ENCODE measurements around the gene KCNH3. TPM values are rescaled to one million over a fixed set of nuclear protein-coding genes. Genes with fewer than 3 reads are reported as not detected.

Gene KCNH3
- total RNA-seq, 5 donors from 2014 or later (not counting 1 experiment from before 2014, with no cell fraction given), result 3.4 to 8.0 (median 5.5) TPM

DNA sequence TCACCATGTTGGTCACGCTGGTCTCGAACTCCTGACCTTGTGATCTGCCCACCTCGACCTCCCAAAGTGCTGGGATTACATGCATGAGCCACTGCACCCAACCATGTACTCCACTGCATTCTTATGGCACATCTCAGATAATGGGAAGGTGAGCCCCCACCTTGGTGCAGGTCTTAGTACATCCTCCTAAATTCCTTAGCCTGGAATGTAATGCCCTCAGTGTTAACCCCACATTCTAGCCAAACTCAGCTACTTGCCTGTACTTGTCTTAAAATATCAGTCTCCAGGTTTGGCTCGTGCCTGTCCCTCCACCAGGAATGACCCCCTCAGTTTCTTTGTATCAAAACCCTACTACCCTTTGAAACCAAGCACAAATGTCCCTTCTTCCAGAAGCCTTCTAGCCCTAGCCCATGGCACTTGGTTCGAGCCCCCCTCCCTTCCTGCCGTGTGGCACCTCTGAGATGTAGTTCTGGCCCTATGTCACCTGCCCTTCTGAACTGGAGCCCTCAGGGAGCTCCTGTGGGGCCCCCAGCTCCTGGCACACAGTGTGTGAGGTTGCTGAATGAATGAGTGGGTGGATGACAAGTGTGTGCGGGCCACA lies 8.4 kb downstream of the KCNH3 start:
- Histone ChIP-seq H3K27me3 (replicated peaks in 1 of 2; ENCODE audit: control insufficient read depth in 2 of 2, extremely low read depth in 1 of 2, insufficient read depth in 2 of 2, low read length in 1 of 2) (peaks cover 0 to 57% of the 10 kb centered on the region in 2 experiments), H3K4me1 (ENCODE audit: control insufficient read depth in 1 of 2, extremely low read depth in 1 of 2, insufficient read depth in 2 of 2, low read length in 2 of 2) (peaks cover 2 to 26% of the 10 kb centered on the region in 2 experiments), H3K27ac (ENCODE audit: low read length) (no peak overlapping the region), H3K4me3 (ENCODE audit: control insufficient read depth in 1 of 2, extremely low read depth in 1 of 2, low read length in 1 of 2) (no peak overlapping the region), H3K36me3 (ENCODE audit: control insufficient read depth in 2 of 2, extremely low read depth in 1 of 2, insufficient read depth in 1 of 2, low read length in 1 of 2) (no peaks in the 10 kb centered on the region), H3K9me3 (no peaks in the 10 kb centered on the region)
- ATAC-seq (replicated peaks in 1 of 4), result no peak
- no peak overlapping the region for H3K27ac Mint-ChIP-seq
- DNase-seq, result no peak
- peaks cover 0 to 30% of the 10 kb centered on the region in 2 donors for H3K27me3 Mint-ChIP-seq
- ChIA-PET POLR2A (no interaction called here), CTCF (interaction anchor here in 1 of 2 donors (0.7 kb wide), 1 partner anchor 1962 kb away, joined by 5 read pairs; no protein-coding TSS in a partner anchor)
- H3K4me3 Mint-ChIP-seq, result peak overlapping the region in 1 of 3 donors; percentile 12
- peaks cover 14 to 15% (median 15%) of the 10 kb centered on the region in 3 donors for H3K4me1 Mint-ChIP-seq
- H3K9me3 Mint-ChIP-seq, result no peaks in the 10 kb centered on the region
- WGBS (ENCODE audit: insufficient coverage), result 70% methylated on average over 2 of the region's 7 CpGs
- H3K36me3 Mint-ChIP-seq, result no peaks in the 10 kb centered on the region

DNA sequence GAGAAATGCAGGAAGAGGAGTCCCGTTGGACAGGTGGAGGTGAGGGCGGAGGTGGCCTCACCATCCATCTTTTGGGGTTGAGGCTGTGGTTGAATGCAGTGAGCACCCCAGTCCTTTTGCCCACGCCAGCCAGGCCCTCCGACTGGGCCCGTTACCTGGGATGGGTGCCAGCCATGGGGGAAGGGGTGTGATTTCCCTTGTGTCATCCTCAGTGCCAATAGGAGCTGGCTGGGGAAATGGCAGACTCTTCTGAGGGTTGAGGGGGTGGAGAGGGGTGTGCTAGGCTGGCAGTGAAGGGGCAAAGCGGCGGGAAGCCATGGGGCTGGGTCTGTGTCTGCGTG lies 9.6 kb downstream of the KCNH3 start:
- Histone ChIP-seq H3K27me3 (replicated peaks in 1 of 2; ENCODE audit: control insufficient read depth in 2 of 2, extremely low read depth in 1 of 2, insufficient read depth in 2 of 2, low read length in 1 of 2) (peaks cover 0 to 57% of the 10 kb centered on the region in 2 experiments), H3K4me1 (ENCODE audit: control insufficient read depth in 1 of 2, extremely low read depth in 1 of 2, insufficient read depth in 2 of 2, low read length in 2 of 2) (peaks cover 2 to 21% of the 10 kb centered on the region in 2 experiments), H3K36me3 (ENCODE audit: control insufficient read depth in 2 of 2, extremely low read depth in 1 of 2, insufficient read depth in 1 of 2, low read length in 1 of 2) (no peaks in the 10 kb centered on the region), H3K4me3 (ENCODE audit: control insufficient read depth in 1 of 2, extremely low read depth in 1 of 2, low read length in 1 of 2) (peak overlapping the region; percentile 39 to 64), H3K9me3 (no peaks in the 10 kb centered on the region), H3K27ac (ENCODE audit: low read length) (no peak overlapping the region)
- CTCF ChIA-PET, result no interaction called here
- H3K36me3 Mint-ChIP-seq, result no peaks in the 10 kb centered on the region
- peaks cover 7 to 15% (median 9%) of the 10 kb centered on the region in 3 donors for H3K4me1 Mint-ChIP-seq
- no peaks in the 10 kb centered on the region for H3K9me3 Mint-ChIP-seq
- peaks cover 0 to 30% of the 10 kb centered on the region in 2 donors for H3K27me3 Mint-ChIP-seq
- POLR2A ChIA-PET, result no interaction called here
- 76% methylated on average over 4 of the region's 8 CpGs for WGBS (ENCODE audit: insufficient coverage)
- ATAC-seq (replicated peaks in 1 of 4) (no peak), DNase-seq (no peak)
- H3K27ac Mint-ChIP-seq, result peak overlapping the region in 1 of 2 donors; percentile 79
- H3K4me3 Mint-ChIP-seq, result peak overlapping the region; percentile 74 to 76 (median 75)

DNA sequence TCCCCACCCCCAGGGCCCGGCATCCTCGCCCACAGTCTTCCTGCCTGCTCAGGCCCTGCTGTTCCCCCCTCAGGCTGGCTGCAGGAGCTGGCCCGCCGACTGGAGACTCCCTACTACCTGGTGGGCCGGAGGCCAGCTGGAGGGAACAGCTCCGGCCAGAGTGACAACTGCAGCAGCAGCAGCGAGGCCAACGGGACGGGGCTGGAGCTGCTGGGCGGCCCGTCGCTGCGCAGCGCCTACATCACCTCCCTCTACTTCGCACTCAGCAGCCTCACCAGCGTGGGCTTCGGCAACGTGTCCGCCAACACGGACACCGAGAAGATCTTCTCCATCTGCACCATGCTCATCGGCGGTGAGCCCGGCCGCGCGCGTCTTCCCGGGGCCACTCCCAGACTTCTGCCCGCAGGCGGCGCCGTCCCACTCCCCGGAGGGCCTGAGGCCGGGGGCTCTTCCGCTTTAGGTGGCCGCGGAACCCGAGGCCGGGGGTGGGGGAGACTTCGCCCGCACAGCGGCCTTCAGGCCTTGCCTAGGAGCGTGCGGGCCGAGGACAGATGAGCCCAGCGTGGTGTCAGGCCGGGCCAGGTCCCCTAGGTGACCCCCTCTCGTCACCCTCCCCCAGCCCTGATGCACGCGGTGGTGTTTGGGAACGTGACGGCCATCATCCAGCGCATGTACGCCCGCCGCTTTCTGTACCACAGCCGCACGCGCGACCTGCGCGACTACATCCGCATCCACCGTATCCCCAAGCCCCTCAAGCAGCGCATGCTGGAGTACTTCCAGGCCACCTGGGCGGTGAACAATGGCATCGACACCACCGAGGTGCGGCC lies 10.2 kb downstream of the KCNH3 start:
- no peaks in the 10 kb centered on the region for H3K9me3 Mint-ChIP-seq
- ChIA-PET CTCF (interaction anchor here in 1 of 2 donors (0.5 to 0.6 kb wide), 2 partner anchors 211 to 402 kb away, joined by 3 to 4 read pairs; no protein-coding TSS in a partner anchor), POLR2A (no interaction called here)
- H3K36me3 Mint-ChIP-seq, result no peaks in the 10 kb centered on the region
- peak overlapping the region; percentile 74 to 76 (median 75) for H3K4me3 Mint-ChIP-seq
- DNase-seq, result peak in 12 of 35 experiments; percentile 19 to 52 (median 32)
- H3K27ac Mint-ChIP-seq, result peak overlapping the region; percentile 57 to 79
- peaks cover 0 to 30% of the 10 kb centered on the region in 2 donors for H3K27me3 Mint-ChIP-seq
- Histone ChIP-seq H3K4me1 (ENCODE audit: control insufficient read depth in 1 of 2, extremely low read depth in 1 of 2, insufficient read depth in 2 of 2, low read length in 2 of 2) (peaks cover 2 to 21% of the 10 kb centered on the region in 2 experiments), H3K36me3 (ENCODE audit: control insufficient read depth in 2 of 2, extremely low read depth in 1 of 2, insufficient read depth in 1 of 2, low read length in 1 of 2) (no peaks in the 10 kb centered on the region), H3K4me3 (ENCODE audit: control insufficient read depth in 1 of 2, extremely low read depth in 1 of 2, low read length in 1 of 2) (peak overlapping the region; percentile 39 to 64), H3K9me3 (no peaks in the 10 kb centered on the region), H3K27me3 (replicated peaks in 1 of 2; ENCODE audit: control insufficient read depth in 2 of 2, extremely low read depth in 1 of 2, insufficient read depth in 2 of 2, low read length in 1 of 2) (peaks cover 0 to 57% of the 10 kb centered on the region in 2 experiments), H3K27ac (ENCODE audit: low read length) (no peak overlapping the region)
- 27% methylated on average over 63 of the region's 70 CpGs for WGBS (ENCODE audit: insufficient coverage)
- peaks cover 7 to 15% (median 9%) of the 10 kb centered on the region in 3 donors for H3K4me1 Mint-ChIP-seq
- peak; percentile 52 to 64 (median 58) for ATAC-seq (replicated peaks in 1 of 4)

DNA sequence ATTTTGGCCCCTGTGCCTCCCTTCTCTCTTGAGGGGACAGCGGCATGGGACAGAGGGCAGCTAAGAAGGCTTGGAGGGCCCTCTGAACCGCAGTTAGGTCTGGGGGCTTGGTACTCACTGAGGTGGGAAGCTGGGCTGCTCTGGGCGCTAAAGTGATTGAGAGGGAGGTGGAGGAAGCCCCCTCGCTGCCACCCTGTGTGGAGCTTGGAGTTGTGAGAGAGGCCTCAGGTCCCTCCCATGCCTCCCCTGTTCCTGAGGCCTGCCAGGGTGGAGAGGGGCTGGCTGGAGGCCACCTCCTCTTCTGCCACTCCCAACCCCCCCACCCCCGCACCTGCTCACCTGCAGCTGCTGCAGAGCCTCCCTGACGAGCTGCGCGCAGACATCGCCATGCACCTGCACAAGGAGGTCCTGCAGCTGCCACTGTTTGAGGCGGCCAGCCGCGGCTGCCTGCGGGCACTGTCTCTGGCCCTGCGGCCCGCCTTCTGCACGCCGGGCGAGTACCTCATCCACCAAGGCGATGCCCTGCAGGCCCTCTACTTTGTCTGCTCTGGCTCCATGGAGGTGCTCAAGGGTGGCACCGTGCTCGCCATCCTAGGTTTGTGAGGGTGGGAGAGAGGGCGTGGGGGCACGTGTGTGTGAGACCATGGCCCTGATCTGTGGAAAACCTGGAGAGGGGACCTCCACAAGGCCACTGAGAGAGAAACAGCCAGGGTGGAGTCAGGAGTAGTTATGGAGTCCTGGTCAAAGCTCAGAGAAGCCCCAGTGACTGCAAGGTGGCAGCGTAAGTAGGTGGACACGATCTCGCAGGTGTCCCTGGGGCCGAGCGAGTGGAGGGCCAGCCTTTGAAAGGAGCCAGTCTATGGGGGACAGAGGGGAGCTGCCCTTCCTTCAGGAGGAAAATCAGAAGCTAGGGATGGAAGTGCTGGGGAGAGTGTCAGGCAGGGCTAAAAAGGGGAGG lies 11.2 kb downstream of the KCNH3 start:
- H3K4me1 ChIP-seq (ENCODE audit: control insufficient read depth in 1 of 2, extremely low read depth in 1 of 2, insufficient read depth in 2 of 2, low read length in 2 of 2), result peaks cover 2 to 21% of the 10 kb centered on the region in 2 experiments
- DNase-seq, result no peak
- H3K9me3 ChIP-seq, result no peaks in the 10 kb centered on the region
- Mint-ChIP-seq H3K4me1 (peaks cover 7 to 10% (median 9%) of the 10 kb centered on the region in 3 donors), H3K36me3 (no peaks in the 10 kb centered on the region), H3K27ac (peak overlapping the region in 1 of 2 donors; percentile 39), H3K27me3 (peaks cover 0 to 30% of the 10 kb centered on the region in 2 donors), H3K4me3 (peak overlapping the region; percentile 47 to 76 (median 74)), H3K9me3 (no peaks in the 10 kb centered on the region)
- H3K27ac ChIP-seq (ENCODE audit: low read length), result no peak overlapping the region
- peak overlapping the region in 1 of 2 donors; percentile 39 for H3K4me3 ChIP-seq (ENCODE audit: control insufficient read depth in 1 of 2, extremely low read depth in 1 of 2, low read length in 1 of 2)
- WGBS (ENCODE audit: insufficient coverage), result 97% methylated on average over 20 of the region's 28 CpGs
- ChIA-PET CTCF (interaction anchor here (0.5 to 1.2 kb wide), 3 partner anchors 15 to 403 kb away, joined by 3 to 4 read pairs (median 4); no protein-coding TSS in a partner anchor), POLR2A (interaction anchor here in 1 of 2 donors (0.6 kb wide), 1 partner anchor 11 kb away, joined by 10 read pairs; the partner anchor contains the start of gene KCNH3)
- no peaks in the 10 kb centered on the region for H3K36me3 ChIP-seq (ENCODE audit: control insufficient read depth in 2 of 2, extremely low read depth in 1 of 2, insufficient read depth in 1 of 2, low read length in 1 of 2)
- H3K27me3 ChIP-seq (replicated peaks in 1 of 2; ENCODE audit: control insufficient read depth in 2 of 2, extremely low read depth in 1 of 2, insufficient read depth in 2 of 2, low read length in 1 of 2), result peaks cover 0 to 57% of the 10 kb centered on the region in 2 experiments
- no peak for ATAC-seq (replicated peaks in 1 of 4)

DNA sequence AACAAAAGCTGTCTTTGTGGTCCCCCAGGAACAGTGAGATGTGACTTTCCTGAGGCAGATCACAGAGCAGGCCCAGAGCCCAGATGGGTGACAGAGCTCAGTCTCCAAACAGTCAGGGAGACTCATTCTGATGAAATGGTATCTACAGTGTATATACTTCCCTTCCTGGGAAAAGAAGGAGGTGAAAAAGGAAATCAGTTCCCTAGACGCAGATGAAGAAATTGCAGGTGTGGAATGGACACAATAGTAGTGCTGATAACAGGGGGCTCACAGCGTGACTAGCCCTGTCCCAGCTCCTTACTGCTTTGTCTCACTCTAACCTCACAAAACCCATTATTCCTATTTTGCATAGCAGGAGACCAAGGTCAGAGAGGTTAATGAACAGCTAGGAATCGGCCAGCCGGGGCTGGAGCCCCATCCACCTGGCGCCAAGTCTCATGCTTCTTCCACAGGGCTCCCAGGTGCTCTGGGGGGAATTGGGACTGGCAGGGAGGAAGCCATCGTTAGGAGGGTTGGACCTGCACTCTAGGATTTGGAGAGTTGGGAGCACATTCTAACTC lies 11.9 kb downstream of the KCNH3 start:
- WGBS (ENCODE audit: insufficient coverage), result 100% methylated on average over 3 of the region's 6 CpGs
- ChIA-PET POLR2A (no interaction called here), CTCF (interaction anchor here in 1 of 2 donors (1.2 kb wide), 1 partner anchor 14 kb away, joined by 4 read pairs; no protein-coding TSS in a partner anchor)
- Mint-ChIP-seq H3K27me3 (peaks cover 0 to 30% of the 10 kb centered on the region in 2 donors), H3K4me1 (peaks cover 7 to 9% (median 7%) of the 10 kb centered on the region in 3 donors), H3K36me3 (no peaks in the 10 kb centered on the region), H3K27ac (no peak overlapping the region), H3K9me3 (no peaks in the 10 kb centered on the region), H3K4me3 (peak overlapping the region in 1 of 3 donors; percentile 21)
- peaks cover 0 to under 1% of the 10 kb centered on the region in 2 donors for H3K36me3 ChIP-seq (ENCODE audit: control insufficient read depth in 2 of 2, extremely low read depth in 1 of 2, insufficient read depth in 1 of 2, low read length in 1 of 2)
- DNase-seq, result no peak
- ATAC-seq (replicated peaks in 1 of 4), result no peak
- no peak overlapping the region for H3K4me3 ChIP-seq (ENCODE audit: control insufficient read depth in 1 of 2, extremely low read depth in 1 of 2, low read length in 1 of 2)
- H3K9me3 ChIP-seq, result no peaks in the 10 kb centered on the region
- peaks cover 0 to 54% of the 10 kb centered on the region in 2 experiments for H3K27me3 ChIP-seq (replicated peaks in 1 of 2; ENCODE audit: control insufficient read depth in 2 of 2, extremely low read depth in 1 of 2, insufficient read depth in 2 of 2, low read length in 1 of 2)
- H3K27ac ChIP-seq (ENCODE audit: low read length), result no peak overlapping the region
- H3K4me1 ChIP-seq (ENCODE audit: control insufficient read depth in 1 of 2, extremely low read depth in 1 of 2, insufficient read depth in 2 of 2, low read length in 2 of 2), result peaks cover 2 to 21% of the 10 kb centered on the region in 2 experiments
